ENCODE measurements around the gene ASCC1.
A peak's percentile ranks its signal among the peaks of the same experiment; 100 is the strongest.

Gene ASCC1

GRCh38 chr10:72080042-72080975 lies 135.8 kb downstream of the ASCC1 start:
- no peak for DNase-seq

- peak; percentile 68 for DNase-seq
These were observed 136.7 kb downstream of the ASCC1 start for GRCh38 chr10:72079356-72079755.

- no peak for DNase-seq
These were observed 138.6 kb downstream of the ASCC1 start for GRCh38 chr10:72077275-72077990.

- no peak for DNase-seq
These were observed 139.3 kb downstream of the ASCC1 start for GRCh38 chr10:72076756-72077155.

- DNase-seq: no peak
These were observed 140.5 kb downstream of the ASCC1 start for GRCh38 chr10:72075376-72076115.

GRCh38 chr10:72074574-72075375 lies 141.3 kb downstream of the ASCC1 start:
- DNase-seq: no peak

- no peak for DNase-seq
These were observed 142.1 kb downstream of the ASCC1 start for GRCh38 chr10:72073708-72074573.

- DNase-seq: no peak
These were observed 143.4 kb downstream of the ASCC1 start for GRCh38 chr10:72072639-72073038.

GRCh38 chr10:72072046-72072445 lies 144.0 kb downstream of the ASCC1 start:
- DNase-seq: no peak

- peak; percentile 67 for DNase-seq
These were observed 146.1 kb downstream of the ASCC1 start for GRCh38 chr10:72069751-72070526.

- peak; percentile 40 for DNase-seq
These were observed 147.1 kb downstream of the ASCC1 start for GRCh38 chr10:72068901-72069446.

- DNase-seq: no peak
These were observed 147.8 kb downstream of the ASCC1 start for GRCh38 chr10:72068126-72068765.

- no peak for DNase-seq
These were observed 148.5 kb downstream of the ASCC1 start for GRCh38 chr10:72067463-72068125.

GRCh38 chr10:72066318-72067284 lies 149.5 kb downstream of the ASCC1 start:
- no peak for DNase-seq

GRCh38 chr10:72065439-72066025 lies 150.5 kb downstream of the ASCC1 start:
- DNase-seq: no peak

GRCh38 chr10:72063703-72064391 lies 152.2 kb downstream of the ASCC1 start:
- DNase-seq: no peak

Measured in NCI-H1694 (cell line).